ENCODE results near the gene HRH4. TPM values are rescaled to one million over a fixed set of nuclear protein-coding genes. Genes with fewer than 3 reads are reported as not detected.

Gene HRH4
- total and polyA plus RNA-seq, 7 donors, result 0.04 to 0.21 (median 0.08) TPM; not detected in 3

DNA sequence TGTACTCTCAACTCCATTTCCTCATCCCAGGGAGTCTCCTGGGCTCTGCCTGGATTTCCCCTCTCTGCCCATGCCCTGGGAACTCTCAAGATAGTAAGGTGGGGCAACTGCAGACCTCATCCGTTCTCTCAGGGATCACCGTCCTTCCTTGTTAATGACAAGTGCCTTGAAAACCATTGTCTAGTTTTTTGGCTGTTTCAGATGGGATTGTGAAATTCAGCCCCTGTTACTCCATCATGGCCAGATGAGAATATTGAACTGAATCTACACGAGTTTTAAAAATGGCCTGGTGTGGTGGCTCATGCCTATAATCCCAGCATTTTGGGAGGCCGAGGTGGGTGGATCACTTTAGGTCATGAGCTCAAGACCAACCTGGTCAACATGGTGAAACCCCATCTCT is 665 bp upstream of the HRH4 start:
- no peaks in the 10 kb centered on the region for H3K4me1 ChIP-seq
- H3K27ac ChIP-seq, result no peak overlapping the region
- H3K36me3 ChIP-seq (ENCODE audit: insufficient read depth in 1 of 2, low read depth in 1 of 2), result no peaks in the 10 kb centered on the region
- DNase-seq, result no peak
- intact Hi-C loops (cut with DNase I), result no loop called here
- TF ChIP-seq, protein P1, sequence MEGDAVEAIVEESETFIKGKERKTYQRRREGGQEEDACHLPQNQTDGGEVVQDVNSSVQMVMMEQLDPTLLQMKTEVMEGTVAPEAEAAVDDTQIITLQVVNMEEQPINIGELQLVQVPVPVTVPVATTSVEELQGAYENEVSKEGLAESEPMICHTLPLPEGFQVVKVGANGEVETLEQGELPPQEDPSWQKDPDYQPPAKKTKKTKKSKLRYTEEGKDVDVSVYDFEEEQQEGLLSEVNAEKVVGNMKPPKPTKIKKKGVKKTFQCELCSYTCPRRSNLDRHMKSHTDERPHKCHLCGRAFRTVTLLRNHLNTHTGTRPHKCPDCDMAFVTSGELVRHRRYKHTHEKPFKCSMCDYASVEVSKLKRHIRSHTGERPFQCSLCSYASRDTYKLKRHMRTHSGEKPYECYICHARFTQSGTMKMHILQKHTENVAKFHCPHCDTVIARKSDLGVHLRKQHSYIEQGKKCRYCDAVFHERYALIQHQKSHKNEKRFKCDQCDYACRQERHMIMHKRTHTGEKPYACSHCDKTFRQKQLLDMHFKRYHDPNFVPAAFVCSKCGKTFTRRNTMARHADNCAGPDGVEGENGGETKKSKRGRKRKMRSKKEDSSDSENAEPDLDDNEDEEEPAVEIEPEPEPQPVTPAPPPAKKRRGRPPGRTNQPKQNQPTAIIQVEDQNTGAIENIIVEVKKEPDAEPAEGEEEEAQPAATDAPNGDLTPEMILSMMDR (IDR thresholded peaks at IDR 0.05), result no peak
- ATAC-seq, result no peak
- no peak overlapping the region for H3K4me3 ChIP-seq
- H3K9me3 ChIP-seq, result no peaks in the 10 kb centered on the region
- H3K27me3 ChIP-seq (ENCODE audit: insufficient read depth in 3 of 3, low read length in 2 of 3), result no peaks in the 10 kb centered on the region
- 89 to 93% (median 93%) methylated on average over 4 of the region's 4 CpGs for WGBS, 3 donors

DNA sequence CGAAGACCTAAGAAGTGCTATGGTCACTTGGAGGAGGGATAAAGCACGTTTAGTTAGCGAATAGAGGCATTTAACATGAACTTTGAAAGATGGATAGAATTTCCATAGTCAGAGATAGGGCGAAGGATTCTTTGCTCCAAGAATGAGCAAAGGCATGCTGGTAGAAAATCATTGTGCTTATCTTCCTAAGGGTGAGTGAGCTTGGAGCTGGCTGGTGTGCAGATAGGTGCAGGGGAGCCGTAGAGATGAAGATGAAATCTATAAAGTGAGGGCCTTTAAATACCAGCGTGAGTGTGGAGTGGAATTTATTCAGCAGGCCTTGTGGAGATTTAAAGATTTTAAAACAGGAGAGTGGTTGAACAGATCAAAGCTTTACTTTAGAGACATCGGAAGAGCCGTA is 1.6 kb downstream of the HRH4 start:
- no peak overlapping the region for H3K4me3 ChIP-seq
- no peaks in the 10 kb centered on the region for H3K27me3 ChIP-seq (ENCODE audit: insufficient read depth in 3 of 3, low read length in 2 of 3)

DNA sequence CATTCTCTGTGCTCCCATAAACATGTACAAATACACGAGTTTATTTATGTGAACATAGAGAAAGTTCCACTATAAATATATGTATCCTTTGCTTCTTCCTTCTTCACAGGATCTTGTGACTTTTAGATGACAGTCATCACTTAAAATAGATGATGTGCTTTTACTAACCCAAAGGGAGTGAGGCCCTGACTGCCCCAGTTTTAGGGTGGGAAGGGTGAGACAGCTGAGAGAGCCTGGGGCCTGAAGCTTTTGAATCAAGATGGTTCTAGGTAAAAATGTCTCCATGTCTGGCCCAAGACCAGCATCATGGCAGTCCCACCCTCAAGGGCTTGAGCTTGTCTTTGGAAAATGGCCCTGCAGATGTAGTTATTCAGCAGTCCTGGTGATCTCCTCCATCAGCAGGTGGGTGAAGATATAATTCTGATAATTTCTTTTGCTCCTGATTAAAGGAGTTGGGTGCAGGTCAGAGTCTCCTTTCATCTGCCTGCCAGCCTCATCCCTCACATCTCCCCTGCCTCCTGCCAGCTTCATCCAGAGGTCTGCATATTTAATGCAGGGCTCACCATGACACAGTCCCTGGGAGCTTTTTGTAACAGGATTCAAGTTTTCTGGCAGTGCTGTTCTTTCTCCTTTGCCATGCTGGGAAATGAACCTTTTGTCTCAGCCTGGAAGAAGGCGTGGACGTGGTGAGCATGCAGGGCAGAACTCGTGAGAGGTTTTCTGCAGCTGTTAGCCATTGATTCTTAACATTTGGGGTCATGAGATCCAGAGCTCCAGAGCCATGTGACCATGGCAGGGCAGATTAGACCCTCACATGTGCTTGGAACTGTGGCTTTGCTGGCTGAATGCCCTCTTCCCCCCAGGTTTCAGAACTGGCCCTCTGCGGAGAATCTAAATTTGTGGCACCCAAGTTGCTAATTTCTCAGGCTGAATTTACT is 2.7 kb downstream of the HRH4 start:
- Histone ChIP-seq H3K9me3 (no peaks in the 10 kb centered on the region), H3K27ac (no peak overlapping the region), H3K4me3 (no peak overlapping the region), H3K4me1 (no peaks in the 10 kb centered on the region), H3K36me3 (ENCODE audit: insufficient read depth in 1 of 2, low read depth in 1 of 2) (no peaks in the 10 kb centered on the region), H3K27me3 (ENCODE audit: insufficient read depth in 3 of 3, low read length in 2 of 3) (no peaks in the 10 kb centered on the region)
- intact Hi-C loops (cut with DNase I), result no loop called here
- ATAC-seq (no peak), DNase-seq (no peak)
- TF ChIP-seq, protein P1 (IDR thresholded peaks at IDR 0.05), result no peak
- 53 to 66% (median 62%) methylated on average over 5 of the region's 5 CpGs for WGBS, 3 donors

More for the DNA sequence above, 1.6 kb downstream of the HRH4 start:
- Histone ChIP-seq H3K27ac (no peak overlapping the region), H3K9me3 (no peaks in the 10 kb centered on the region), H3K36me3 (ENCODE audit: insufficient read depth in 1 of 2, low read depth in 1 of 2) (no peaks in the 10 kb centered on the region), H3K4me1 (no peaks in the 10 kb centered on the region)
- ATAC-seq (no peak), DNase-seq (no peak)
- 92 to 93% (median 92%) methylated on average over 8 of the region's 8 CpGs for WGBS, 3 donors
- TF ChIP-seq, protein P1 (IDR thresholded peaks at IDR 0.05), result no peak
- intact Hi-C loops (cut with DNase I), result no loop called here

DNA sequence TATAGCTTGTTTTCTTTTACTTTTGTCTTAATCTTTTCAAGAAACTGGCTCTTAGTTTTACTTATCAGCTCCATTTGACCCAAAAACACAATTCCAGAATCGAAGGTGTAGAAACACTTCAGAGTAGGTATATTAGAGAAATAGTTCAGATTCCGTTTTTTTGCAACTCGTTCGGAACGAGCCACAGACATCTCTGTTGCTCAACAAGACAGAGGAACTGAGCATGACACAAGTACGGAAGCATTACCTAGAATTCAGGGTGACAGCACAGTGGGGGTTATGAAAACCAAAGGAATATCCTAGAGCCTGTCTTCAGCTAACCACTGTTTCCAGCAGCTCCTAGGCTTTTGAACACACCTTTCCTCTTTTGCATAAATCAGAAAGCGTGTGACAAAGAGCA is 5.0 kb downstream of the HRH4 start:
- Histone ChIP-seq H3K27me3 (ENCODE audit: insufficient read depth in 3 of 3, low read length in 2 of 3) (no peaks in the 10 kb centered on the region), H3K36me3 (ENCODE audit: insufficient read depth in 1 of 2, low read depth in 1 of 2) (no peaks in the 10 kb centered on the region), H3K4me3 (no peak overlapping the region), H3K9me3 (no peaks in the 10 kb centered on the region), H3K4me1 (no peaks in the 10 kb centered on the region), H3K27ac (no peak overlapping the region)
- TF ChIP-seq, protein P1 (IDR thresholded peaks at IDR 0.05), result no peak
- intact Hi-C loops (cut with DNase I), result no loop called here
- ATAC-seq, result no peak
- WGBS, 3 donors, result 87 to 92% (median 92%) methylated on average over 7 of the region's 7 CpGs
- DNase-seq, result no peak

Measured in psoas muscle (tissue), 8 donors.